Stimulated activated CD4-positive, alpha-beta T cell treated with anti-CD3 and anti-CD28 coated beads, Interleukin-4, amount 100 ng/mL, for 24 hours (primary cell): ENCODE data around the gene GABRB1.

Experiments
- DNase-seq: peaks from one replicate; pipeline ENCODE4 v3.0.0-alpha.2; 2020

GABRB1 gene

DNA sequence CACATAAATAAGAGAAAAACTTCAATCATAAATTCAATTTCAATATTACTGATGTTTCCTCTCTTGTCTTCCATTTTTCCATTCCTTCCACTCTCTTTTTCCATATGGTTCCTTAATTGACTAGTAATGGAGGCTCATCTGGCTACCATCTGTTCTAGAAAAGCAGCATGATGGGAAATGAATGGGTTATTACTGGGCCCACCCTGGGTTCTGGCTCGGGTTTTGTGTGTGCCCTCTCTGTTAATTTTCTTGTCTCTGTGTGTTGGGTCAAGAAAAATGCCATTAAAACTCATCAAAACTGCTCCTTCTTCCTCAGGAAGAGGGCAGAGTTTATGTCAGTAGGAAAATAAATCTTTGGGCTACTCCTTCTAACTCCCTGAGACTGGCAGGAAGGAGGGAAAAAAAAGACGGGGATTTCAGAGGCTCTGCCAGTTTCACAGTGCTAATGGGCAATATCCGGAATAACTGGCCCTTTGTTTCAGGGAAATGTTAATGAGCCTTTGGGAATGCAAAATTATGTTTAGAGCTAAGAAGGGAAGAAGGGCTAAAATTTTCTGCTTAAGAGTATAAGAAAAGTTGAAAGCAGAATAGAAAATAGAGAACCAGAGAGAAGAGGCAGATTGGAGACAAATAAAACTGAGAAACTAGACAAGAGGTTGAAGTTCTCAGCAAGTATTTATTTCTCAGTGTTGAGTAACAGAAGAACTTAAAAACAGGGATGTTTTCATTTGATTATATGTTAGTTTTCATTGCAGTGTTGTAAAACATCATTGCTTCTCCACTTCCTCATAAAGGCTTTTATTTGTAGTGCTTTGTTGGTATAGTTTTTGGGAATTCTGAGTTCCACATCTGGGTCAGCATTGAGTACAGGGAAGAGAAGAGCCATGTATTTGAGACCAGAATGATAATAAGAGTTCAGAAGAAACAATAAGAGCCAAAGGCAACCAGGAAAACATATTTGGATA is 19.7 kb downstream of the GABRB1 start:
- no peak for DNase-seq

DNA sequence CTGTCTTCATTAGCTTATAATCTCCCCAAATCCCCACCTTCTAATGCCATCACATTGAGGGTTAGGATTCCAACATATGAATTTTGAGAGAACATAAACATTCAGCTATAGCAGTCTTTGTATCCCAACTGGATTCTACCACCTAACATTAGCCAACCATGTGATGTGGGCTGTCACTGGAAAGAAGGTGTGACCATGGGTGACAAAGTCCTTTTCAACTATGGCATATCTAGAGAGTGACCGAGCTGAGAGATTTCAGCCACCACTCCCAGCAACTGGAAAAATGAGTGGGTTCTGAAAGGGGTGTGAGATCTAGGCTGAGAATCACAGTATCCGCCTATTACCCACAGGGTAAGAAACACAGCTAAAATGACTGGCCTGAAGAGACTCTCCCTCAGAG is 22.1 kb downstream of the GABRB1 start:
- no peak for DNase-seq

DNA sequence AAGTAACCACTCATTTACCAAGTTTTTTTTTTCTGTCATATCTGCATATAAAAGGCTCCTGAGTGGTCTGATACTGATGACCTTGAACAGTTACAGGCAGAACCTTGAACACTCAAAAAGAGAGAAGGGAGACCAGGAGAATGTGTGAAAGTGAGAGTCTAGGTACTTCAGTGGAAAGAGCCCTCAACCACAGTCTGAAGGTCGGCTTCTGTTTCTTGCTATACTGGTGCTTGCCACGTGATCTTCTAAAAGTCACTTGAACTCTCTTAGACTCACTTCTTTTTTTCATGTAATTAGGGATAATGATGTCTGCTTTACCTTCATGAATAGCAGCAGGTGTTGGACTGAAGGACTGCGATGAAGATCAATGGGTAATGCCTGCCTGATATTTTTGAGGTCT is 22.8 kb downstream of the GABRB1 start:
- DNase-seq, result no peak

DNA sequence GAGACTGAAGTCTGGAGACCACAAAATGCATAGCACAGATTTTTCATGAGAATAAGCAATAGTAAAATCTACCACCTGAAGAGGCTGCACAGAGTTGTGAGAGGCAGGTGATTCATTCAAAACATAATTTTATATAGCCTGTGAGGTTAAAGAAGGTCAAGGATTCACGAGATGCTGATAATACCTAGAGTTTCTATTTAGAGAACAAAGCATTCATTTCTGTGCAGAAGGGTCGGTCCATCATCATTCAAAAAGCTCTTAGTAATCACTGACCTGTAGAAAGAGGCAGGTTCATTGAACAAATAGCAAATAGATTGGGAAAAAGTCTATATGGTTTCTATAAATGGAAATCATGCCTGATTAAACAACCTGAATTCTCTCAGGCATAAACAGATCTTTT is 26.6 kb downstream of the GABRB1 start:
- DNase-seq, result no peak

DNA sequence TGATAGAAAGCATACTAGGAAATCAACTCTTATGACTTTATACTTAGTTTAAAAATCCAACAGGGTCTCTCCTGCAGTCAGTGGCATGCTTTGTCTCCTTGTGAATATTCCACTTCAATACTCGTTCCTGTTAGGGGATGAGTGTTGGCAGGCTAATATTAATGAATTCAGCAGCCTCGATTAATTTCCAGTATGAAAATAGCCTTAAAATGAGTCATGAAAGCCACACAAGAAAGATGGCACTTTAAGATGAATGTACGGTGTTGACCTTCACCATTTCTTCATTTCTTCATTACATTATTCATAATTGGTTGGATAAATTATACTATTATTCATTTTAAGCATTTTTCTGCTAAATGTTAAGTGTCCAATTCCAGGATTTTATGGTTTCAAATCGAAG is 29.2 kb downstream of the GABRB1 start:
- no peak for DNase-seq

DNA sequence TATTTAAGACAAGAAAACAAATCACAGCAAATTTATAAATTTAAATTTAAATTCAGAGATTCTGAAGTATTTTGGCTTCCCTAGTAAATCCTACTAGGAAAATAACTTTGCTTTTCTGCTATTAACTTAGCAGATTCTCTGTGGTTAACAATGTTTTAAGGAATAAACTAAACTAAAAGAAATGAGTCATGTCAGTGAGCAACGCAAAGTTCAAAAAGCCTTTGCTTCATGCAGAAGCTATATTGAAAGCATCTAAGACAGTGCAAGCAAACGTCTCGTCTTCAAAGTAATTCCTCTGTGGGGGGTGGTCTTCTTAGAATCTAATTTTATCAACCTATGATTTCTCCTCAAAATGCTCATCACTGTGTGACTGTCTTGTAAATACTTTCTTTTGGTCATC is 30.1 kb downstream of the GABRB1 start:
- no peak for DNase-seq

GRCh38 chr4:47065051-47065481 is 33.7 kb downstream of the GABRB1 start:
- no peak for DNase-seq

DNA sequence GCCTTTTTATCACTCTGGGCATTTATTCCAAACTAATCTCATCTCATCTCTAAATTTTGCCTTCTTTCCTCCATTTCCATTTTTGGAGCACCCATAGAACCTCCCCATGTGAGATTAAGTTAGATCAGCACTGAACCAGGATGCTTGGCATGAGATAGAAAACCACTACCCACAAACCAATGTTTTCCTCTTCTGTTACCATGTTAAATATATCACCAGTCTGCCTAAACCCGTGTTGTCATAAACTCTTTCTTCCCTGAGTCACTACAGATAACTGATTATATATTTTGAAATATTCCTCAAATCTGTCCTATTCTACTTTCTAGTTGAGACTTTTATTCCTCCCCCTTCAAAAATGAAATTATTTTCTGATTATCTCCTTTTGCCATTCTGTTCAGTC is 37.6 kb downstream of the GABRB1 start:
- DNase-seq, result no peak

DNA sequence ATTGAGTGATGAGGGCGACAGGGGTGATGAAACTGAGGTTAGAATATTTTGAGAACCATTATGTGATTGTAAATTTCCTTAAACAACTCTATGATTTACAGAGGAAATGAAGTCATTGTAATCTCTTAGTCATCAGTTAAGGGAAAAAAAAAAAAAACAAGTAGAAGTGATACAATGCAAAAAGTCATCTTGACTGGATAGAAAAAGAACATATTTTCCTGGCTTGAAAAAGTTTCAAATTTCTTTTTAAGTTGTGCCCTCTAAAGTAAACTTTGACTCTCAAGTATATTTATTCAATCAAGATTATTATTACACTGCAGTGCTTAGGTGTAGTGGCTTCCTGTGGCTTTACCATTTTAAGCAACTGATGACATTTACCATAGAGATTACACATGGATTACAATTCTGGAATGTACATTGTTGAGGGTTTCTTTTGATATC is 40.6 kb downstream of the GABRB1 start:
- DNase-seq, result no peak

DNA sequence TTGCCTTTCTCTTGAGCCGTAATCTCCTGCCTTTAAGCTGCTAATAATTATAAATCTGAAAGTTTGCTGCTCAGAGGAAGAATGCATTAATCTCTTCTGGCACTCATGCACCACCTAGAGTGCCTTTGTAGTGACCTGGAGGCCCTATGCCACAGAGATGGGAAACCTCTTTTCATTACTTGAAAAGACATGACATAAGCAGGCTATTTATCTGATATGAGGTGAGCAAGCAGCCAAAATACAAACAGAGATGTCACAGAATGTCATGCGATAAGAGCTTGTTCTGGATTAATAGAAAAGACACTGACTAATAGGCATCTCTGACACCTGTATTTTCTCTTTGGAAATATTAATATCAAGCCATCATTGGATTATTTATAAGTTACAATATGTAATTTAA is 42.3 kb downstream of the GABRB1 start:
- DNase-seq, result no peak

DNA sequence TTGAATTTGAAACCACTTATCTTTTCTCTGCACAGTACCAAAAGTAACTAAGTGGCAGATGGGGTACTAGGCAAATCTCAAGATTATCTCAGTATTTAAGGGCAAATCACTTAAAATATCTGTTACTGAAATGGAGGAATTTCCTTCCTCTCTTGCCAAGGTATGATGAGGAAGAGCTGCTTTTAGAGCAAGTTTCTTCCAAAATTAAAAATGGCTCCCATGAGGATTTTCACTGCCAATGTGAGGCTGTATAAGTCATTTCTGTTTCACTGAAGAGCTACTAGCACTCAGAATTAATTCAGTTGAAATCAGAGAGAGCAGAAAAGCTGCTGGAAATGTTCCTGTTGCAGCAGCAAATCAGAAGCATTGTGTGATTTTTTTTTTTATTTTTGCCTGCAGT is 43.4 kb downstream of the GABRB1 start:
- DNase-seq, result no peak

DNA sequence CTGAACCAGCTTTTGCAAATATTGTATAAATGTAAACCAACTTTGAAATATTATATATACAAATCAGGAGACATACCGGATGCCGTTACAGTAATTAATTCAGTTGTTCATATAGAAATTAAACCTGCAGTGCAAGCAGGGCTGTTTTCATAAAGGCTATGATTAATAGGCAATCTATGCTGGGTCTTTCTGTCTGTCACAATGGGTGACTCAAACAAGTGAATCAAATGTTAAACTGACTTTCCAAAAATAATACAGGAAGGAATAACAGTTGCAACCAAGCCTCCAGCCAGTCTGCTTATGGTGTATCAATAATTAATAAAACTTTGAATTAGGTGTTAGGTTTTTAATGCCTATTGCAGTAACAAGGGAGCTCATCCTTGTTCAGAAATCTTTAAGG is 43.9 kb downstream of the GABRB1 start:
- no peak for DNase-seq

DNA sequence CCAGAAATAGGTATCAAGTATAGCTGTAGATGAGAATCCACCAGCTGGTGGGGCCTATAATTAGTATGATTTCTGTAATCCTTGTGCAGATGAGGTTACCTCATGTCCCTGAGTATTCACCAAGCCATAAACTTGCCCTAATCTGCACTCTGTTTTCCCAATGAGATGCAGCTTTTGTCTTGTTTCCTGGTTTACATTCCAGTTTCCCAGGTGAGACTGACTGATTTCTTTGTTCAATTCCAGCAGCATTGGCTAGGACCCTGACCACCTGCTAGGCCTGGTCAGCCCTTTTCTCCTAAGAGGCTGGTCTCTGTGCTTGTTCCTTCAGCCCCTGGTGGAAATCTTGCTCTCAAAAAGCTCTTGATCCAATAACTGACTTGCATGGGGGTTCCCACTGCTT is 44.6 kb downstream of the GABRB1 start:
- DNase-seq, result no peak

- no peak for DNase-seq
Observed at GRCh38 chr4:47084111-47084510, 52.7 kb downstream of the GABRB1 start.

DNA sequence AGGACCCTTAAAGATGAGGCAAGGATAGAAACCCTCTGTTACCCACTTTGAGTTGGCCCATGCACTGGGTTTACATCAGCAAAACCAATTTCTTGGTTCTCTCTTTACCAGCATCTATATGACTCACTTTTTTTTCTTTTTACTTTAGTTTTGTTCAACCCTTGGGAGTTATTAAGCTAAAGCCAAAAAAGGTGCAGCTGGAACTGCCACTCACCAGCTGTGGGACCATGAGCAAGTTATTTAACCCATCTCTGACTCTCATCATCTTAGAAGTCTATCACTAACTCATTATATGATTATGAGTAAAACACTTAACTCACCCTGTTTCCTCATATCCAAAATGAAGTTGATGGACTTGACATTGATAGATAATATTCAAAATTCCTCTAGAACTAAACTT is 53.4 kb downstream of the GABRB1 start:
- DNase-seq, result no peak

GRCh38 chr4:47088298-47088697 is 56.9 kb downstream of the GABRB1 start:
- no peak for DNase-seq

DNA sequence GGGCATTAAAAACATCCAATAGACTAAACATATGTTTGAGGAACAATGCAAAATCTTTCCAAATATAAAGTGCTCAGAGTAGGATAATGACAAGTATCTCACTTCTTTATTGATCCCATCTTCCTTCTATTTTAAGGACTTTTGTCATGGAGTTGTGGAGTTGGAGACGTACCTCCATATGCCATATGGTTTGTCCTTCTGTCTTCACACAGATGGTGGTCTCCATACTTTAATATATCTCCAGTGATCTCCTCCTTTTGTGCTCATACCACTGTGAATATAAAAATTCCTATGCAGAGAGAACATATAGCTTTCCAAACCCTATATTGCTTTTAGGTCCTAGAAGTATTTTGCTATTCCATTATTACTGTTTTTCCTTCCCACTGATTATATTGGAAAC is 64.5 kb downstream of the GABRB1 start:
- no peak for DNase-seq

- DNase-seq, result no peak
Observed at GRCh38 chr4:47101453-47101852, 70.1 kb downstream of the GABRB1 start.

DNA sequence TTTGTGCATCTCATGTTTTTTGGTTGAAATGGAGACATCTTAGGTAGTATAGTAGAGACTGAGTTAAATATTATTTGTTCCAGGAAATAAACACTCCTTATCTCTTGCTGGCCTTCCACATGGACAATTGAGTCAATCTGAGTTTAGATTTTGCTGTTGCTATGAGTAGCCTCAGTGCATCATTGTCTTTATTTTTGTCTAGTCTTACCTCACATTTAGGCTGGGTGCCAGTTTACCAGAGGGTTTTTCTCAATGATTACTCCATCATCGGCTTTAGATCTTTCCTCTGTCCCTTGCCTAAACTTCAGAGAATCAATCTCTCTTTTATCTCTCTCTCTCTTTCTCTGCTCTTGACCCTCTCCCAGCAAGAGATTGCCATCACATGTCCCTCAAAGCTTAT is 73.6 kb downstream of the GABRB1 start:
- DNase-seq, result no peak

GRCh38 chr4:47106561-47106960 is 75.2 kb downstream of the GABRB1 start:
- DNase-seq, result no peak

GRCh38 chr4:47109379-47109778 is 78.0 kb downstream of the GABRB1 start:
- no peak for DNase-seq

DNA sequence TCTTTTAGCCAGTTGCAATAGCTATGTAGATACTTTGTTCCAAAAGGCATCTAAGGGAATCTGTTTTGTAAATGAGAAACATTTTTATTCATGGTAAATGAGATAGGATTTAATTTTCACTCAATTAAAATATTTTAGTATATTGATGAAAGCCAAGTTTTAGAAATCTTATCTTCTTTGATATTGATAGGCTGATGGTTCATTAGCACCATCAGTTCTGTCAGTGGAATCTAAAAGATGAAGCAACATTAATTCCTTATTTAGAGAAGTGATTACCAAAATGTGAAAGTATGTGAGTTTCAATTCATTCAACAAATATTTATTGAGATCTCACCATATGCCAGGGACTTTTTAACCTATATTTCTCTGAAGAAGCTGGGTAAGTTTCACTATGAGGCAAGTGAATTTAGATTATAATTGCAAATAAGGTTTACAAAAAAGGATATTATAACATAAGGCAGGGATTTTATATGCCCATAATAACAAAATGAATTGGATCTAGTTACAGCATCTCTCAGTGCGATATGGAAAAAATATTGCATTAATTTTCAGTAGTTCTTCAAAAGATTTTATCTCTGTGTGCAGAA is 79.3 kb downstream of the GABRB1 start:
- DNase-seq, result no peak

GRCh38 chr4:47118192-47118929 is 87.0 kb downstream of the GABRB1 start:
- no peak for DNase-seq

DNA sequence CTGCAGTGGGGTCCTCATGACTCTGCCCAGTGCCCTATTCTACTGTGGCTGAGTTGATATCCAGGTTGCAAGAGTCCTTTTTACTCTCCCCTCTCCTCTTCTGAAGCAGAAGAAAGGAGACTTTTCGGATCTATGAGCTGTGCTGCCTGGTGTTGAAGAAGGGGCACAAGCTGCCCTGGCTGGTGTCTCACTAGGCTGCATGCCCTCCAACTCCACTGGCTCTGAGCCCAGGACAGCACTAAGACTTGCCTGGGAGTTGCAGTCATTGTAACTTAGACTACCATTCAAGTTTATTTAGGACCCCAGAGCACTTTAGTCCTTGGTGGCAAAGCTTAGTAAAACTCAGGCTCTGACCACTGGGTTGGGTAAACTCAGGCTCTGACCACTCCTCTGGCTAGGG is 89.4 kb downstream of the GABRB1 start:
- no peak for DNase-seq
